Measurements from ENCODE around the gene TUBG2.
A peak's percentile ranks its signal among the peaks of the same experiment; 100 is the strongest.

TUBG2 gene

DNA sequence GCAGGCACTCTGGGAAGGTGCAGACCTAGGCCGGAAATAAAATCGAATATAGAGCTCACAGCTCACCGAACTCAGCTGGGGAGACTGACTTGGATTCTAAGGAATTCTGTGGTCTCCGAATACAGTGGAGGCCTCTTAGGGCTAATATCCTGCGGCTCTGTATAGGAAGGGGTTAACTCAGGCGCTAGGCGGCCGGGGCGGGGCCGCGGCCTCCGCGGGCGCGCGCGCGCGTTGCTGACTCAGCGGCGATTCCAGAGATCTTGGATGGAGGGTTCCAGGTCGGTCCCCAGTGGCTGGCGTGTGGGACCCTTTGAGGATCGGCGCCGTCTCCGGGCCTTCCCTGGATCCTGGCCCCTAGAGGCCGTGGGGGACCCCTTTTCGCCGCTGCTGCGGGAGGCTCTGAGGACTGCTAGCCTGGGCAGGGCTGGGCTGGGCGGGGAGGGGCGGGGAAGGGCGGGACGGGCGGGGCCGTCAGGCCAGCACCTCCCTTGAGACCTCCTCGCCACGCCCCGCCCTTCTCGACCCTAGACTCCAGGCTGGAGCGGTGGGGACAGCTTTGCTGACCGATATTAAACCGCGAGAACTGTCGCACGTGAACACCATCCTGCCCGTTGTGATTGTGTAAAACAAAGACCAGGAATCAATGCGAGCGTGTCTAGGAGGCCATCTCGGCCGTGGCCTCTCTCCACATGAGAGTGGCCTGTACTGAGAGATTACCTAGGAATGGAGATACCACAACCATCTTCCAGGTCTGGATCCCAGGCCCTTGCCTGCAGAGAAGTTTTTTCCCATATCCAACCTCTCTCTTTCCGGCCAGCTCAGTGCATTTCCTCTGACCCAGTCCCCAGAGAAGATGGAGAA, 19.1 kb downstream of the TUBG2 start:
- peak; percentile 91 for DNase-seq

DNA sequence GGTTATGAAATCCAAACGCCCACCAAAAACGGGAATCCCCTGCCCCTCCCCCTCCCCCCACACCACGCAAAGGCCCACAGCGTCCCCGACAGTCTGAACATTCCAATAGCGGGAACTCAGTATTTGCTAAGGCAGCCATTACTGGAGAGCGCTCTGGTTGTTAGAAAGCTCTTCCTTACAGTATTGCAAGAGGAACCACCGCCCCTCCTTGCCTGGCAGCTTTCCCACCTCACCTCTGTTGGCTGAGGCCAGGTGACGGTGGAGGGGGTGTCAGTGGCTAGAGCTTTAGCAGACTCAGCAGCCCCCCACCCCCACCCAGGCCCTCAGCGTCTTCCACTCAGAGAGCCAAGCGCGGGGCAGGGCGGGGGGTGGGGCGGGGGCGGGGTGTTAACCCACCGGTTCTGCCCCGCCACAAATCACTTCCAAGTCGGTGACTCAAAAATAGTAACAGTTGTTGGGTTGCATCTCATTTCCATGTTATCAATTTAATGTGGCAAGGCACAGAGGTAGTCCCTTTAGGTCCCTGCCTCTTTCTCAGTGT, 19.9 kb downstream of the TUBG2 start:
- DNase-seq = no peak

DNA sequence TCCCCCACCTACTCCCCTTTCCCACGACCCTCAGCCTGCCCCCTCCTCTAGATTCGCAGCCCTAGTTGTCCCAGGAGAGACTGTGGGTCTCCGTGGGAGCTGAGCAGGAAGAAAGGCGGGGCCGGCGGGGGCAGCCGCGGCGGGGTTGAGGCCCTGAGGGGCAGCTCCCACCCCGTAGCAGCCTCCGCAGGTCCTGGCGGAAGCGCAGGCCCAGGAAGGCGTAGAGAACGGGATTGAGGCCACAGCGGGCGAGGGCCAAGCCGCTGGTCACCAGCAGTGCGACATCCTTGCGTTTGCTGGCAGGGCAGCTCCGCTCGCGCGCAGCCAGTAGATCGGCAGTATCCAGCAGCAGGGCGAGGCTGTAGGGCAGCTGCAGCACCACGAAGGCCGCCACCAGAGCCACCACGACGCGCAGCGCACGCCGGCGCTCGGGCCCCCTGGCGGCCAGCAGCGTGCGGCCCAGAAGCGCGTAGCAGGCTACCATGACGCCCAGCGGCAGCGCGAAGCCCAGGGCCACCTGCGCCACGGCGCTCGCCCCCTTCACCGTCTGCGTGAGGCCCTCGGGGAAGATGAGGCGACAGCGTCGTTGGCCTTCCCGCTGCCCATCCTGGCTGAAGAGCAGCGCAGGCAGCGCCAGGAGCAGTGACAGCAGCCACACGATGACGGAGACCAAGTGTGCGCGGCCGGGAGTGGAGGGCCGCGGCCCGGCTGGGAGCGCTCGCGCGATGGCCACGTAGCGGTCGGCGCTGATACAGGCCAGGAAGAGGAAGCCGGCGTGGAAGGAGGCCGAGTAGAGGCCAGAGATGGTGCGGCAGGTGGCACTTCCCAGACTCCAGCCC, 20.6 kb downstream of the TUBG2 start:
- peak; percentile 90 for DNase-seq

DNA sequence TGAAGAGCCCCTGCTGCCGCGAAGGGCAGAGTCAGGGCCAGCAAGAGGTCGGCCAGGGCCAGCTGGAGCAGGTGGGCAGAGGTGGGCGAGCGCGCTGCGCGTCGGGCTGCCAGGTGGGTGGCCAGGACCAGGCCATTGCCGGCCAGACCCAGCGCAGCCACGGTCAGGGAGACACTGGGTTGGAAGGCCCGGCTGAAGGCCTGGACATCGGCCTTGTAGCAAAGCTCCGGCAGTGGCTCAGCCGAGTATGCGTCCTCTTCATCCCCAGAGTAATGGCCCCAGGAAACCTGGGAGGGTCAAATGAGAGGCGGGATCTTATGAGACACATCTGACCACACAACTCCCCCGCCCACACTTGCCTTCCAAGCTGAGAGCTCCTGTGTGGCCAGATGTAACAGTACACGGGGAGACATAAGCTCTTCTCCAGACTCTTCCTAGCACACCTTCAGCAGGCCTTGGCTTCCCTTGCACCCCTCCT, 21.3 kb downstream of the TUBG2 start:
- no peak for DNase-seq

DNA sequence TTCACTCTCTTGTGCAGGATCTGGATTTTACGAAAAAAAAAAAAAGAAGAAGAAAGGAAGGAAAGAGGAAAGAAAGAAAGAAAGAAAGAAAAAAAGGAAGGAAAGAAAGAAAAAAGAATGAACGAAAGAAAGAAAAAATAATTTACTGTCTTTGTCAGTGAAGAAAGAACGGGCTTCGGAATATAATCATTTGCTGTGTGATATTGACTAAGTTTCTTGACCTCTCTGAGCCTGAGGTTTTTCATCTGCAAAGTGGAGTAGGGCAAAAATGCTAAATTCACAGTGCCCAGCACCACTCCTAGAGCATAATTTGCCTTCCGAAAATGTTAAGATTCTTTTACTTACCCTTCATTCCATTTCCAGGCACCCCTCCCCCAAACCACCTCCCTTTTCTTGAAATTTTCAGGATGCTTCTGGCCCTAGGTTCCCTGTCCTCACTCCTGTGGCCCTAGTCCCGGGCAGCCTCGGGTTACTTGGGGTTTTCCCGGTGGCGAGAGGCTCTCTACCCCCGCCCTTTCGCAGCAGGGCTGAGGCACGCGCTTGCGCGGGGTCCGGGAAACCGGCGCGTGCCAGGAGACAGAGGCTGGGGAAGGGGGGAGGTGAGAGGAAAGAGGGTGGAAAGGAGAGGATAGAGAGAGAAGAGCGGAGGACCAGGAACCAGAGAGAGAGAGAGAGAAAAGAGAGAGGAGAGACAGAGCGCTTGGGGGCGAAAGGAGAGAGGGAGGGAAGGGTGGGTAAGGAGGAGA, 23.1 kb downstream of the TUBG2 start, which contains the start of gene CNTNAP1:
Gene CNTNAP1, plus strand, starts transcription at position 556 of the 746 bp plus-strand sequence. CDS start 299 bp downstream, outside the sequence.
- DNase-seq = no peak

DNA sequence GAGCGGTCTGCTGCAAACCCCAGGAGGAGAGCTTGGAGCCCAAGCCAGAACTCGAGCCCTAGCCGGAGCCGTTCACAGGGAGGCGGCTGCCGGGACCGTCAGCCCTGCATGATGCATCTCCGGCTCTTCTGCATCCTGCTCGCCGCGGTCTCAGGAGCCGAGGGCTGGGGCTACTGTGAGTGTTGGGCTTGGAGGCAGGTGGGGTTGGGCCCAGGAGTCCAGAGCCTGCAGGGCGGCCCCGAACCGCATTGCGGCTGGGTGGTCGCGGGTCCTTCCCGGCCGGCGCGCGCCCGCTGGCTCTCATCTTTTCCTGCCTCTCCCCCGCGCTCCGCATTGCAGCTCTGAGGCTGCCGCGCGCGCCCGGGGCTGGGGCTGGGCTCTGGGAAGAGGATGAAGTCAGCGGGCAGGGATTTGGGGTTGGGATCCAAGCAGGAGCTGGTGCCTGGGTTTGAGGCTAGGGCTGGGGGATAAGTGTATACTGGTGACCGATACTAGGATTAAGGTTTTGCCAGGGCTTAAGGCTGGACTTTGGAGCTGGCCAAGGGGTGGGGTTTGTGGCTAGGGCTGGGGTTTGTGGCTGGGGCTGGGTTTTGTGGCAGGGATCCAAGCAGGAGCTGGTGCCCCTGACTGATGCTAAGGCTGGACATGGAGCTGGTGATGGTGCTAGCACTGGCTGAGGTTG, 23.8 kb downstream of the TUBG2 start:
- no peak for DNase-seq

DNA sequence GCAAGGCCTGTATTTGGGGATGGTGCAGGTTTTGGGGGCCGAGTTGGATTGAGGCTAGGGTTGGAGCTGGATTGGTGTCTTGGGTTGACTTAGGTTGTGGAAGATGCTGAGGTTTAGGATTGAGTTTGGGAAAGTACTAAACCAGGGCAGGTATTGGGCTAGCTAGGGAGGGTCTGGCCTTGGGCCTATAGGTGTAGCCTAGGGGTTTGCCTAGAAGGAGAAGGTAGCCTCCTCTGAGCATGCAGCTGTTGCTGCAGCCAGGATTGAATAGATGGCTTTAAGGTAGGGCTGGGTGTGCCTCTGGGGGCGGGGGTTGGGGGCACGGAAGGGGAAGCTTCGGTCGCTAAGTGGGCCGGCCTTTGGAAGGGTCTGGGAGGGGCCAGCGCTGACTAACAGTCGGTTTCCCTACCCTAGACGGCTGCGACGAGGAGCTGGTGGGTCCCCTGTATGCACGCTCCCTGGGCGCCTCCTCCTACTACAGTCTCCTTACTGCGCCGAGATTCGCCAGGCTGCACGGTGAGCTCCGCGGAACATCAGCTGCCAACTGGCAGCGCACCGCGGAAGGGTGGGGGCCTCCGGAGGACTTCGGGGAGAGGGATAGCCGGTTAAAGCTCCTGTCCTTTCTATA, 24.4 kb downstream of the TUBG2 start:
- no peak for DNase-seq

DNA sequence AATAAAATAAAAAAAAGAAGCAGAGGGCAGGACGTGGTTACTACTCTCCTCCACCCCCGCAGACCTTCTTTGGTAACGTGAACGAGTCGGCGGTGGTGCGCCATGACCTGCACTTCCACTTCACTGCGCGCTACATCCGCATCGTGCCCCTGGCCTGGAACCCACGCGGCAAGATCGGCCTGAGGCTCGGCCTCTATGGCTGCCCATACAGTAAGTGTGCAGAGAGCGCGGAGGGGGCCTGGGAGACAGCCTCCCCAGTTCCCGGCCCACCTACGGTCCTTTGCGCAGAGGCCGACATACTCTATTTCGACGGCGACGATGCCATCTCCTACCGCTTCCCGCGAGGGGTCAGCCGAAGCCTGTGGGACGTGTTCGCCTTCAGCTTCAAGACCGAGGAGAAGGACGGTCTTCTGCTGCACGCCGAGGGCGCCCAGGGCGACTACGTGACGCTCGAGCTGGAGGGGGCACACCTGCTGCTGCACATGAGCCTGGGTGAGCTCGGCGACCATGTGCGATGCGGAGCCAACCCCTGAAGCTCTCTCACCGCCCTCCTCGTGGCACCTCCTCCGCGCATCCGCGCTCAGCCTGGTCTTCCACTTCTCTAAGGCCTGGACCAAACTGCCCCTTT, 26.0 kb downstream of the TUBG2 start:
- no peak for DNase-seq

DNA sequence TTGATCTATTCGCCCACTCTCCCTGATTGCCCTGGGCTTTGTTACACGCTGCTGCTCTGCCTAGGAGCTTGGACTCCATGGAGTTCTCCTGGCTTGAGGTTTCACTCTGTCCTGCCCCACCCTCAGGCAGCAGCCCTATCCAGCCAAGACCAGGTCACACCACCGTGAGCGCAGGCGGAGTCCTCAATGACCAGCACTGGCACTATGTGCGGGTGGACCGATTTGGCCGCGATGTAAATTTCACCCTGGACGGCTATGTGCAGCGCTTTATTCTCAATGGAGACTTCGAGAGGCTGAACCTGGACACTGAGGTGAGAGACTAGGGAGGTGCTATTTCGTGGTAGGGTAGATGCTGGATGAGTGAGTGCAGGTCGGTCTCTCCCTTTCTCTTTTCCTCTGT, 26.7 kb downstream of the TUBG2 start:
- DNase-seq = no peak

DNA sequence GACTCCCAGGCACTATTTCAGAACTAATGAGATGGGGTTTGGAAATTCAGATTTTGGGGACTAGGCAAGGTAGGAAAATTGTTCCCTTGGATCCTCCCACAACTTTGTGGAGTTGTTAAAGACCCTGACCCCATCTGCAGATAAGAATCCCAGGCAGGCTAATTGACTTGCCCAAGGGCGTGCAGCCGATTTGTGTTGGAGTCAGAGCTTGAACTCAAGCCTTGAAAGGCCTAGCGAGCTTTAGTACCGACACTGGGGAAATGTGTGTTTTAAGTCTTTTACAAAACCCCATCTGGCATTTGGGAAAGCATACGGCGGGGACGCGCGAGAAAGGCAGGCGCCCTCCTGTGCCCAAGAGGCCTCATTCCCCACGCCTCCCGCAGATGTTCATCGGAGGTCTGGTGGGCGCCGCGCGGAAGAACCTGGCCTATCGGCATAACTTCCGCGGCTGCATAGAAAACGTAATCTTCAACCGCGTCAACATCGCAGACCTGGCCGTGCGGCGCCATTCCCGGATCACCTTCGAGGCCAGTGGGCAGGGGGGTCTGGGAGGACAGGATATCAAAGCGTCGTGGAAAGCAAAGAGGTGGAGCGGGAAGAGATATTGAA, 27.5 kb downstream of the TUBG2 start:
- DNase-seq = no peak

DNA sequence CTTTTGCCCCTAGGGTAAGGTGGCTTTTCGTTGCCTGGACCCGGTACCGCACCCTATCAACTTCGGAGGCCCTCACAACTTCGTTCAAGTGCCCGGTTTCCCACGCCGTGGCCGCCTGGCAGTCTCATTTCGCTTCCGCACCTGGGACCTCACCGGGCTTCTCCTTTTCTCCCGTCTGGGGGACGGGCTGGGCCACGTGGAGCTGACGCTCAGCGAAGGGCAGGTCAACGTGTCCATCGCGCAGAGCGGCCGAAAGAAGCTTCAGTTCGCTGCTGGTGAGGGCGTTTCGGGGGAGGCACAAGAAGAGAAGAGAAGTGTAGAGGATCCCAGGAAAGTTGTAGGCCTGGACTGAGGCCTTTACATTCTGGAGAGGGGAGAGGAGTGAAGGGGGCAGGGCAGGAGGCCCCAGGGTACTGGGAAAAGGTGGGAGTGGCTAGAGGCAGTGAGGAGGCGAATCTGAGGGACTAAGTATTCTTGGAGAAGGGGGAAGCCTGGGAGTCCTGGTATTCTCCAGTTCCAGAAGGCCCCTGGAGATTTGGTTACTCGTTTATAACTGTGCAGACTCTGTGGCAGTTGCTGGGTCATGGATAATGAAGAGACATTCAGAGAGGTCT, 28.7 kb downstream of the TUBG2 start:
- DNase-seq = no peak

DNA sequence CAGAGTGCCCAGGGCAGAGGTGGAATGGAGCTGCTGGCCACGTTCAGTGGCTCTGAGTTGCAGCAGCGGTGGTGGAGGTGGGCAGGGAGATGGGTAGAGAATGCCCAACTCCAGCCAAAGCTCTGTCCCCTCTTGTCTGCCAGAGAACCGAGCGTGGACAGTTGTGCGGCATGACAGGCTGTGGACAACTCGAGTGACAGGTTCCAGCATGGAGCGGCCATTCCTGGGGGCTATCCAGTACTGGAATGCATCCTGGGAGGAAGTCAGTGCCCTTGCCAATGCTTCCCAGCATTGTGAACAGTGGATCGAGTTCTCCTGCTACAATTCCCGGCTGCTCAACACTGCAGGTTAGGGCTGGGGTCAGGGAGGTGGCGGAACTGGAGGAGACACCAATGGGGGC, 31.5 kb downstream of the TUBG2 start:
- DNase-seq = no peak

DNA sequence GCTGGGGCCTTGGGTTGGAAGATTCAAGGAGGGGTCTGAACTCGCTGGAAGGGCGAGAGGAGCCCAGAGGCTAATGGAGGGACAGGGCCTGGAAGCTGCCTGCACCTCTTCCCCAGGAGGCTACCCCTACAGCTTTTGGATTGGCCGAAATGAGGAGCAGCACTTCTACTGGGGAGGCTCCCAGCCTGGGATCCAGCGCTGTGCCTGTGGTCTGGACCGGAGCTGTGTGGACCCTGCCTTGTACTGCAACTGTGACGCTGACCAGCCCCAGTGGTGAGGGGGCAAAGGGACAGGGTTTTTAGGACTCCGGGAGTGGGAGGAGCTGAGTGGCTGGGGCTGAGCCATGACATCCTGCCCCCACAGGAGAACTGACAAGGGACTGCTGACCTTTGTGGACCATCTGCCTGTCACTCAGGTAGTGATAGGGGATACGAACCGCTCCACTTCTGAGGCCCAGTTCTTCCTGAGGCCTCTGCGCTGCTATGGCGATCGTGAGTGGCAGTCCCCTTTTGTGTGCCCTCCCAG, 32.0 kb downstream of the TUBG2 start:
- DNase-seq = no peak

DNA sequence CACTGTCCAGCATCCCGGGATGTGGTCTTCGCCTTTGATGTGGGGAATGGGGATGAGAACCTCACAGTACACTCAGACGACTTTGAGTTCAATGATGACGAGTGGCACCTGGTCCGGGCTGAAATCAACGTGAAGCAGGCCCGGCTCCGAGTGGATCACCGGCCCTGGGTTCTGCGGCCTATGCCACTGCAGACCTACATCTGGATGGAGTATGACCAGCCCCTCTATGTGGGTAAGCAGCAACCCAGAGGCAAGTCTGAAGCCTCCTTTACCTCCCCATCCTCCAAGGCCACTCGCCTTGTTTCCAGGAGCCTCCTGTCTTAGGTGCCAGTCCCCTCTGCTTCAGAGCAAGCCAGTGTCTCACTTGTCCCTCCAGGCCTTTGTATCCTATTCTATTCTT, 33.4 kb downstream of the TUBG2 start:
- no peak for DNase-seq

DNA sequence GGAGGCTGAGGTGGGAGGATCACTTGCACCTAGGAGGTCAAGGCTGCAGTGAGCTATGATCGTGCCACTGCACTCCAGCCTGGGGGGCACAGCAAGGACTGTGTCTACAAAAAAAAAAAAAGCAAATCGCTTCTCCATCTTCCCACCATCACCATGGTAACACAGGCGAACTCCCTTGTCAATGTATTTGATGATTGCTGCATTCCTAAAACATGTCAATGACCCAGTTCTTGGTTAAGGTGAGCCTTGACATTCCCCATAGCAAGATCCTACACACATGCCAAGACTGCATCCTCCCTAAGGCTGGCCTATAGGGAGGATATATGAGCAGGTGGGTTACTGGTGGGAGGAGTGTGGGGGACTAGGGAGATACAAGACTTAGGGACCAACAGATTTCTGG, 35.4 kb downstream of the TUBG2 start:
- DNase-seq = no peak

DNA sequence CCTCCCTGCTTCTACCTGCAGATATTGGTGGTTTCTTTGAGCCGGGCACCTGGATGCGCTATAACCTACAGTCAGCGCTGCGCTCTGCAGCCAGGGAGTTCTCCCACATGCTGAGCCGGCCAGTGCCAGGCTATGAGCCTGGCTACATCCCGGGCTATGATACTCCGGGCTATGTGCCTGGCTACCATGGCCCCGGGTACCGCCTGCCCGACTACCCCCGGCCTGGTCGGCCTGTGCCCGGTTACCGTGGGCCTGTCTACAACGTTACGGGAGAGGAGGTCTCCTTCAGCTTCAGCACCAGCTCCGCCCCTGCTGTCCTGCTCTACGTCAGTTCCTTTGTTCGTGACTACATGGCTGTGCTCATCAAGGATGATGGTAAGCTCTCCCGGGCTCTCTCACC, 36.4 kb downstream of the TUBG2 start:
- DNase-seq = no peak

DNA sequence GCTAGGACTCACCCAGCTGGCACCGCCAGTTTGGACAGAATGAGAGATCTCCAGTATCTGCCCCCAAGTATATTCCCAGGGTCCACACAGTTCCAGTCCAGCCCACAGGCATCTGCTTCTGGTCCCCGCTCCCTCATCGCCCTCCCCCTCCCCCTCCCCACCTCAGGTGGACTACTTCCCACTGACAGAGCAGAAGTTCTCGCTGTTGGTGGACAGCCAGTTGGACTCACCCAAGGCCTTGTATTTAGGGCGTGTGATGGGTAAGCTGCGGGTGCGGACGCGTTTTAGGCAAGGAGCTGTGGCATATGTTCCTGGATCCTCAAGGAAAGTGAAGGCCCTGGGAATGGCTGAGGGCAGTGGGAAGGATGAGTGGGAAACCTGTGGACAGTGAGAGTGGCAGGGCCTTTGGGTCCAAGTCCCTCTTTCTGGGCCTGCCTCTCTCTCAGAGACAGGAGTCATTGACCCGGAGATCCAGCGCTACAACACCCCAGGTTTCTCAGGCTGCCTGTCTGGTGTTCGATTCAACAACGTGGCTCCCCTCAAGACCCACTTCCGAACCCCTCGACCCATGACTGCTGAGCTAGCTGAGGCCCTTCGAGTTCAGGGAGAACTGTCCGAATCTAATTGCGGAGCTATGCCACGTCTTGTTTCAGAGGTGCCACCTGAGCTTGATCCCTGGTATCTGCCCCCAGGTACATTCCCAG, 38.2 kb downstream of the TUBG2 start:
- DNase-seq = no peak

DNA sequence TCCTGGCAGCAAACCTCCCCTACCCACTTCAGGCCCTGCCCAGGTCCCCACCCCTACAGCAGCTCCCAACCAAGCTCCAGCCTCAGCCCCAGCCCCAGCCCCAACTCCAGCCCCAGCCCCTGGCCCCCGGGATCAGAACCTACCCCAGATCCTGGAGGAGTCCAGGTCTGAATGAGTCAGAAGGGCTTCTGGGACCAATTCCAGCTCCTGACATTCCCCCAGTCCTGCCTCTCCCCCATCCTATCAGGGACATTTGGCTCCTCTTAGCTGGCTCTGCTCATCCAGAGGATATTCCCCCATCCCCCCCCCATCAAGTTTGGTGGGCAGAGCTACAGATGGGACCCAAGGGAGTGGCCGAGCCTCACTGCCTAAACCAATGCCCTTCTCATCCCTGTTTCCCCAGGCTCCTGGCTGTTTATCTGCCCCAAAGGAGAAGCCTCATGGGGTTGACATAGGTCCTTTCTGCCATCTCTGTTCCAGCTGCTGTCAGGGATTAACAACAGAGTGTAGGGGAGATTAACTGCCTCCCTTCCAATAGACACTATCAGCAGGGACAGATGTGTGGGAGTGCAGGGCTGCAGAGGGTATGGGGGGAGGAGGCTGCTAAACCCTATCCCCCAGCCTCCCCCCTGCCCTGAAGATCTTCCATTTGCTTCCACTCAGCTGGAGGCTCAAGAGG, 39.8 kb downstream of the TUBG2 start:
- no peak for DNase-seq

DNA sequence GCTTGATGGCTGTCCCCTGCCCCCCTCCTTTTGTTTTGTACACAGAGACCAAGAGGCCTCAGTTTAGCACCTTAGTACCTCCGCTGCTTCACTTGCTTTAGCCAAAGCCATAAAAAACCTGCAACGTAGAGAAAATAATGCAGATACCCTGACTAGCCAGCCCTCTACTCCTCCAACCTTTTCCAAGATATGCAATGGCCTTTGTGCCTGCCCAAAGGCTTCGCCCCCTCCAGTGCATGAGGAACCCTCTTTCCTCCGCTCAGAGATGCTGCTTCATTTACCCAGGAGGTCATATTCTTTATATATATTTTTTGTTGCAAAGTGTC, 40.3 kb downstream of the TUBG2 start:
- no peak for DNase-seq
